Measurements from ENCODE around the gene EBLN1. TPM values are rescaled to one million over a fixed set of nuclear protein-coding genes. Genes with fewer than 3 reads are reported as not detected.
A peak's percentile ranks its signal among the peaks of the same experiment; 100 is the strongest.

The EBLN1 gene
- total and polyA plus RNA-seq, 2 of the 8 experiments (the other 6 are each of a cell fraction or from before 2014, with no cell fraction given): not detected

DNA sequence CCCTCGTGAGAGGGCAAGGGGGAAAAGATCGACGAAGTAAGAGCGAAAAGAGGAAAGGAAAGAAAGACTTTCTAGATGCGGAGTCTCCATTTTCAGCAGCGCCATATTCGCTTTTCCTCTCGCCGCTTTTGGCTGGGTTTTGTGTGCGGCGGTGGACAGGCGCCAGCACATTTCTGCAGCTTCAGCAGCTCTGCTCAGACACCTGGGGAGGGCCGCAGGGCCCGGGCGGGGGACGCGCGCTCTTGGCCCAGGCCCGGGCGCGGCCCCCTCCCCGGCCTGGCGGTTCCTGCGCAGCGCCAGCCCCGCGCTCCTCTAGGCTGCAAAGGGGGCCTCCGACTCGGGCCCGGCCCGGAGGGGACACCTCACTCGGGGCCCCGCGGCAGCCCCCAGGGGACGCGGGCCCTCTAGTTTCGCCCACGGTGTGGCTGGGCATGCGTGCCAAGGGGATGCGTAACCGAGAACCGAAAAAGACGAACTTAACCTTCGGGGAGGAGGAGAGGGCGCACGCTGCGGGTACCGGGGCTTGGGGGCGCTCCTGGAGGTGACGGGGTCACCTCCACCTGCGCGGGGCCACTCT is 34.5 kb upstream of the EBLN1 start:
- Histone ChIP-seq H2AK5ac (ENCODE audit: low read depth, low read length) (no peak overlapping the region), H3K23ac (ENCODE audit: insufficient read length) (no peak overlapping the region), H2BK5ac (ENCODE audit: low read depth, low read length) (peak overlapping the region; percentile 62; the same call in 1 of the 2 replicates), H4K5ac (ENCODE audit: insufficient read length, low read depth, low read length) (no peak overlapping the region), H3K4me2 (ENCODE audit: insufficient read depth in 1 of 2, low read depth in 2 of 2, low read length in 2 of 2) (peak overlapping the region; percentile 67 to 86), H4K91ac (replicated peaks; ENCODE audit: insufficient read length, low read length) (peak overlapping the region; percentile 1), H2BK15ac (ENCODE audit: low read length) (no peak overlapping the region), H3K4me3 (ENCODE audit: extremely low read depth in 1 of 4, insufficient read depth in 2 of 4, low read depth in 3 of 4, low read length in 4 of 4) (peak overlapping the region; percentile 59 to 71 (median 66)), H3K36me3 (ENCODE audit: control insufficient read depth in 2 of 4, insufficient read depth in 4 of 4, low read length in 3 of 4) (peaks cover 0 to 2% (median 0%) of the 10 kb centered on the region in 4 experiments; a peak in 1 of 8 replicates), H3K23me2 (ENCODE audit: low read depth, low read length) (peaks cover 5% of the 10 kb centered on the region), H4K20me1 (replicated peaks in 1 of 2; ENCODE audit: control insufficient read depth in 1 of 2, insufficient read depth in 2 of 2, low read length in 2 of 2) (no peaks in the 10 kb centered on the region), H4K8ac (ENCODE audit: extremely low read depth, insufficient read depth, low read length) (peak overlapping the region; percentile 57; the same call in 1 of the 2 replicates), H3K9ac (replicated peaks in 1 of 4; ENCODE audit: extremely low read depth in 1 of 4, low read depth in 3 of 4, low read length in 3 of 4) (peak overlapping the region; percentile 60 to 80 (median 68)), H2BK12ac (ENCODE audit: low read depth, low read length) (peak overlapping the region; percentile 88; the same call in 1 of the 2 replicates), H3K14ac (ENCODE audit: insufficient read length) (no peak overlapping the region), H3K27me3 (replicated peaks in 1 of 4; ENCODE audit: control insufficient read depth in 3 of 4, extremely low read depth in 1 of 4, insufficient read depth in 3 of 4, low read length in 3 of 4) (peaks cover 20 to 59% (median 36%) of the 10 kb centered on the region in 4 experiments), H3K18ac (ENCODE audit: extremely low read depth, low read length) (peak overlapping the region; percentile 95), H3K27ac (ENCODE audit: low read depth, low read length) (no peak overlapping the region), H3K79me1 (ENCODE audit: low read depth, low read length) (no peaks in the 10 kb centered on the region), H3K56ac (replicated peaks; ENCODE audit: insufficient read length, low read depth, low read length) (no peak overlapping the region), H3K79me2 (ENCODE audit: control insufficient read depth in 1 of 2, insufficient read depth in 2 of 2, low read length in 2 of 2) (no peaks in the 10 kb centered on the region), H2AFZ (ENCODE audit: low read length) (peak overlapping the region; percentile 45; the same call in 1 of the 2 replicates), H3K4me1 (replicated peaks in 1 of 4; ENCODE audit: control insufficient read depth in 3 of 4, insufficient read depth in 4 of 4, low read length in 3 of 4) (0 out of 7 replicates have a peak, but pooled peaks cover 0 to 3% (median 0%) of the 10 kb centered on the region in 4 experiments), H3K9me3 (ENCODE audit: insufficient read depth in 2 of 2, low read depth in 1 of 2, low read length in 1 of 2) (no peaks in the 10 kb centered on the region), H2BK20ac (ENCODE audit: low read length) (no peak overlapping the region), H3K4ac (replicated peaks; ENCODE audit: insufficient read length, low read depth, low read length) (no peak overlapping the region), H2BK120ac (replicated peaks; ENCODE audit: low read depth, low read length) (no peak overlapping the region)
- no peak for DNase-seq (ENCODE audit: low read depth in 1 of 2, low spot score in 2 of 2)
- FAIRE-seq: no peak
- 1% methylated on average over 37 of the region's 52 CpGs; no CpG with 5 or more reads in 1 of the 2 experiments for WGBS, 2 experiments (ENCODE audit: extremely low coverage in 1 of 2, insufficient coverage in 1 of 2, insufficient read length in 1 of 2, insufficient replicate concordance in 2 of 2, low coverage in 1 of 2, low lambda C conversion rate in 2 of 2, missing lambda C conversion rate in 1 of 2)
- POLR2A ChIA-PET (ENCODE audit: partially characterized antibody): interaction anchor here (1.5 kb wide), 1 partner anchor 249 kb away, joined by 3 read pairs; the partner anchor contains the start of gene DNAJC1
- CTCF ChIA-PET (ENCODE audit: partially characterized antibody): no interaction called here
- TF ChIP-seq TAF1 (IDR thresholded peaks at IDR 0.05; ENCODE audit: low read depth, low read length) (peak; percentile 54), GTF2F1 (IDR thresholded peaks at IDR 0.05; ENCODE audit: borderline replicate concordance, low read depth, low read length) (no peak), RNF2 (IDR thresholded peaks at IDR 0.05; ENCODE audit: borderline replicate concordance, low read depth, low read length, missing control alignments, poor library complexity, severe bottlenecking) (peak; percentile 12), YY1 (IDR thresholded peaks at IDR 0.05; ENCODE audit: low read depth, low read length) (0 out of 2 replicates have a peak, but pooled peaks have one; percentile 60), HDAC2 (IDR thresholded peaks at IDR 0.05; ENCODE audit: borderline replicate concordance in 1 of 2, low read depth in 2 of 2, low read length in 2 of 2) (0 out of 4 replicates have a peak, but pooled peaks of 1 of the 2 experiments have one; percentile 25), RBBP5 (IDR thresholded peaks at IDR 0.05; ENCODE audit: borderline replicate concordance, low read depth, low read length) (peak; percentile 80; the same call in 1 of the 2 replicates), CBX5 (IDR thresholded peaks at IDR 0.05; ENCODE audit: low read depth, low read length) (no peak), KDM1A (IDR thresholded peaks at IDR 0.05; ENCODE audit: borderline replicate concordance, low read length) (no peak), PHF8 (conservative IDR thresholded peaks at IDR 0.05; ENCODE audit: low read depth, low read length) (peak; percentile 49; the same call in 1 of the 2 replicates), TCF12 (IDR thresholded peaks at IDR 0.05; ENCODE audit: low read depth, low read length) (no peak), POLR2A (IDR thresholded peaks at IDR 0.05; ENCODE audit: control extremely low read depth in 1 of 2, low read depth in 2 of 2, low read length in 2 of 2) (peak; percentile 12 to 58), CTBP2 (IDR thresholded peaks at IDR 0.05; ENCODE audit: borderline replicate concordance, insufficient read depth, insufficient read length, low read length) (peak; percentile 82)

Measured in H1 (cell line).